GM21423 (cell line): Measurements from ENCODE around the gene RBM39.
"Not testable (repeated sequence)": the region's sequence is repeated elsewhere in the genome, so short reads cannot be mapped to it uniquely, and the experiment has no call there.

Source experiments
- ATAC-seq: cut with Tn5 transposase; IDR thresholded peaks from one replicate; pipeline ENCODE4 v1.9.1; 2021; ENCODE audit warnings: mild to moderate bottlenecking, moderate library complexity; ENCODE audit not compliant: unreplicated experiment

RBM39 gene

DNA sequence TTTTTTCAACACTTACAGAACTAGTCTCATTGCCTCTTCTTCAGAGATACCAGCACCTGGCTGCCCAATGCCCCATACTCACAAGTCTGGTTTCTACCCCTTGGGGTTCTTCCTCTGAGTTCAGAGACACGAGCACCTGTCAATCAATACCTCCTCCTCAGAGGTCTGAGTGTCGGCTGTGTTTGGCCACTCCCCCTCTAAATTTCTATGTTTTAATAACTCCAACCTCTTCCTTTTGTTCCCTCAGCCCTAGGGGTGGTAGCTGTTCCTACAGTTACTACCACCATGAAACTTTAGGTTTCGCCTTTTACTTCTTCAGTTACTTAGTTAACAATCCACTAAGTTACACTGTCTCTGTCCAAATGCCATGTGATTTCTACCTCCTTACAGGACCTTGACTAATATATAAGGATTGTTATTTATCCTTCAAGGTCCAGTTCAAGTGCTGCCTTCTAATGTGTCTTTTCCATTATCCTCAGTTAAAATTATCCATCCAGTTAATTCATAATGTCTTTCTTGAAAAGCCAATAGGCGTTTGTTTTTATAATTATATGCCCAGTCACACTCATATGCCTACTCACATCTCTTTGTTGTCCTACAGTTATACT lies 15.1 kb upstream of the RBM39 start:
- no peak for ATAC-seq

DNA sequence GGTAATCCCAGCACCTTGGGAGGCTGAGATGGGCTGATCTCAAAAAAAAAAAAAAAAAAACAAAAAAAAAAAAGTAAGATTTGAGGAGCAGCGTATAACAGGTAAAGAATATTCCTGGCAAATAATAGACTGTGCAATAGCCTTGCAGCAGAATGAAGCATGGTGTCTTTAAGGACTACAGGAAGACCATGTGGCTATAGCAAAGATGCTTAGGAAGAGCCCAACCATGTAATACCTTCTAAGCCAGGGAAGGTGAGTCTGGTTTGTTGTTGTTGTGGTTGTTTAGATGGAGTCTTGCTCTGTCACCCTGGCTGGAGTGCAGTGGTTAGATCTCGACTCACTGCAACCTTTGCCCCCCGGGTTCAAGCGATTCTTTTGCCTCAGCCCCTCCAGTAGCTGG lies 14.3 kb upstream of the RBM39 start:
- no peak for ATAC-seq

DNA sequence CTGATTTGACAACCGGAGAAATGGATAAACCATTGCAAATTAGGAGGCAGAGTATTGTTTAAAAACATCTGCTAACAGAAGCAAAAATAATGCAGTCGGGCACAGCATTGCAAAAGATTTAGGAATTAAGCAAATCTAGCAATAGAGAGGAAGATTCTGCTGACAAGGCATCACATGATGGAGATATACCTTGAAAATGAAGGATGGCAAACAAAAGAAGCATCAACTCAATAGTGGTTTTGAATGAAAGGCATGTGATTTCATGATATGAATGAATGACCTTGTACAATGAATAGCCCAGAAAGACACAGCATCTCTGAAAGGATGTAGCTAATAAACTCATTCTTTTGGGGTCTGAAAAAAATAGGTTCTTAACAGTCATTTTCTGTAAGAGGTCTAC lies 8.6 kb upstream of the RBM39 start:
- ATAC-seq: no peak

DNA sequence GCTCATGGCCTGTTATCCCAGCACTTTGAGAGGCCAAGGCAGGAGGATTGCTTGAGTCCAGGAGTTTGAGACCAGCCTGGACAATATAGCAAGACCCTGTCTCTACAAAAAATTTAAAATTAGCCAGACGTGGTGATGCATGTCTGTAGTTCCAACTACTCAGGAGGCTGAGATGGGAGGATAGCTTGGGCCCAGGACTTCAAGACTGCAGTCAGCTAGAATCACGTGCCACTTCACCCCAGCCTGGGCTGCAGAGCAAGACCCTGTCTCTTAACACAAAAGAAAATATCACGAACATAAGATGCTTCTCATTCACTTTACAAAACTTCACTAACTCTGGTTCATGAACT lies 2.4 kb upstream of the RBM39 start:
- ATAC-seq: not testable (repeated sequence)

DNA sequence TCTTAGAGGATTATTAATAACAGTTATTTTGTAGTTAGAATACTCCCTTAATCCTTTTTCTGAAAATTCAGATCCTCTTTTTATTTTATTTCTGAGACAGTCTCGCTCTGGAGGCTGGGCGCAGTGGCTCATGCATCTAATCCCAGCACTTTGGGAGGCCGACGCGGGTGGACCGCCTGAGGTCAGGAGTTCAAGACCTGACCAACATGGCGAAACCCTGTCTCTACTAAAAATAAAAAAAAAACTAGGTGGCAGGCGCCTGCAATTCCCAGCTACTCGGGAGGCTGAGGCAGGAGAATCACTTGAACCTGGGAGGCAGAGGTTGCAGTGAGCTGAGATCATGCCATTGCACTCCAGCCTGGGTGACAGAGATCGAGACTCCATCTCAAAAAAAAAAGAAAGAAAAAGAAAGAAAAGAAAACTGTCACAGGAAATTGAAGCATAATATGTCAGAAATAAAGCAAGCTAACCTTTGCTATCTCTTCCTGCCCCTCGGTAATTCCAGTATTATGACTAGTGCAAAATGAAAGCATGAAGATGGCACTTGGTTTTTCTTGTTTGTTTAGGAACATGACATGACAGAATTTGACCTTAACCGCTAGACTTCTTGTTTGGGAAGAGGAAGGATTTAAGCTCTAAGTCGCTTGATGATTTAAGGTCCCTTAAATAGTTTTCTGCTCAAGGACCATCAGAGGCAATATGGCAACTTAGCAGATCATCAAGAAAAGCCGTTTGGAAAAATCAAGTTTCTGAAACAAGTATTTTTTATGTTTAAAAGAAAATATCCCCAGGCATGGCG lies 1.8 kb upstream of the RBM39 start:
- no peak for ATAC-seq

DNA sequence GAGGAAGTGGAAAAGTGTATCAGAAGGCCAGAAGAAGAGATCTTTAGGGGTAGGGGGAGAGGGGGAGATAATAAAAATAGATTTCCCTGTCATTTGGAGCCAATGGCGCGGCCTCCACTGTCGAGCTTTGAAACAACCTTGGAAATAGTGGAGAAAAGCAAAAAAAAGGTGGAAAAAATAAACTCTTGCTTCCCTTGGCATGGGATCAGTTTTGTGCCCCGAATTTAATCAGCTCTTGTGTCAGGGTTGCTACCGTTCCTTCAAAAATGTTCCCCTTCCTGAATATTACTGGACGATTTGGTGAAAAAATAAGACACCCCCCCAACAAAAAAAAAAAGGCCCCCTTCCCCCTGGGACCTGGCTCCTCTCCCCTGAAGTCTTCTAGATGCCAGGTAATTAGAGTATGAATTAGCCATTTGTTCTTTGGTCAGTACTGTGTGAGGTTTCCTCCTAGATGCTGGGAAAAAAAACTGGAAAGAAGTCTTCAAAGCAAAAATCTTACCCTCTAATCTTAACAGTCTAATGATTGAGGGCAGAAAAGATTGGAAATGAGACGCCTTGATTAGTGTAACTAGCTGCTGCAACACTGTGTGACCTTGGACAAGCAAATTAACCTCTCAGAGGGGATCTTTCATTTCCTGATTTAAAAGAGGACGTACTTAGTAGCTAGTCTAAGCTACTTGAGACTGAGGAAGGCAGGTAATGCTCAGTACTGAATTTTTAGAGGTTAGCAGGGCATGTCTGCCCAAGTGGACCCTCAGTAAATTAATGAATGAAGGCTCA lies 872 bp upstream of the RBM39 start:
- no peak for ATAC-seq

DNA sequence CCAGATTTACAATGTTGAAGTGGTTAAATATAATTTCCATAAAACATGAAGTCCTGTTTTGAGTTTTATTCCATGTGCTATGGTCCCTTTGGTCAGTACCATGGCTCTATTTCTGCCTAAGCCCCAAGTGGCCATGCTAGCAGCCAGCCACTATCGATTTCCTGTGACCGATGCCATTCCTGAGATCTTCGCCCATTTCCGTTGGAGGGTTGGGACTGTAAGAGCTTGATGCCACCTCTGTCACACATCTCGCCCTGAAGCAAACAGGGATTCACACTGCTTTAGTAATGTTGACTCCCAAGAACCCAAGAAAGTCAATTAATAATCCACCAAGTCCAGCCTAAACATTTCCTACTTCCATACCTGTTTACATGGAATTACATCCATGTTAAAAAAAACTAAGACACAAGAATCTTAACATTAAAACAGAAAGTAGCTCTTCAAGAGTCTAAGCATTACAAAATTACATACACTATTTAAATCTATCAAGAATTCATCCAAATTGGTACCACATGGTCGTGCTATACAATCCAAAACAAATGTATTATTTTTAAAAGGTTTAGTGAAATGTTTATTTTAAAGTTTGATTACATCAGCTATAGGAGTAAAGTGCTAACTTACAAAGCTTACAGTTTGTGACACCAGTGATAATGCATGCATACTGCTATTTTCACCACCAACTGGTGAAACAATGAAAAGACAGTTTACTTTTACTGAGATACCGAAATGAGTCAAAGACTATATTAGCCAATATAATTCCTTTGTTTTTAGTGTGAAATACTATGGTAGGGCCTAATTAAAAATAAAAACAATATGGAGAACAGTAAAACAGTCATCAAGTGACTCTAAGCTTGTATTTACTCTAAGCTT lies 2.5 kb downstream of the RBM39 start:
- ATAC-seq: no peak

DNA sequence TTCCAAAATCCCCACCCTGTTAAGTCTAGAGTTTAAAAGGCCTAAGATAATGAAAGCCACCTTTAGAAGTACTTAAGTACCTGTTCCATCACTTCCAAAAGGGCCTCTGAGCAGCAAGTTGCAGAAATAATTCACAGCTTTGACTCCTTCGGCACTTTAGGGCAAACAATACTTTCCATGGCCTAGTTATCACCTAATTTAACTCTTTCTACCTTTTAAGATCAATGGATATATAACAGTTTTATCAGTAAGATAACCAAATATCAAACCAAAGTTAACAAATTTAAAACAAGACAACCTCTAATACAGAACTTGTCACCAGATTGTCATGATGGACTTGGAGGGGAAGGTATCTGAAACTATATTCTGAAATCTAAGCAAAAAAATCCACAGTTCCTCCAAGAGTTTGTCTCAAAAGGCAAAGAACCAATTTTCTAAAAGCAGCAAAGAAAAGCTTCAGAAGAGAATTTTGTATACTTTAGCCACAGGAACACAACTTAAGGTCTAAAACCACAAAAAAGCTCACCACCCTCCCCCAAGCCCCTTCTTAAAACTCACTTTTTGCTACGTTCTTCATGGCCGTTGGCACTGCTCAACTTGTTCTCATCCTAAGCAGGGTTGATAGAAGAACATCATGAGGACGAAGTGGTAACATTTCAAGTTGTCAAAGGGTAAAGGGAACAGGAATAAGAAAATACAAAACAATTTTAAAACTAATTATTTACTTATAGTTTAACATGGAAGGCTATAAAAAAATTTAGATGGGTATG lies 3.5 kb downstream of the RBM39 start:
- ATAC-seq: no peak

DNA sequence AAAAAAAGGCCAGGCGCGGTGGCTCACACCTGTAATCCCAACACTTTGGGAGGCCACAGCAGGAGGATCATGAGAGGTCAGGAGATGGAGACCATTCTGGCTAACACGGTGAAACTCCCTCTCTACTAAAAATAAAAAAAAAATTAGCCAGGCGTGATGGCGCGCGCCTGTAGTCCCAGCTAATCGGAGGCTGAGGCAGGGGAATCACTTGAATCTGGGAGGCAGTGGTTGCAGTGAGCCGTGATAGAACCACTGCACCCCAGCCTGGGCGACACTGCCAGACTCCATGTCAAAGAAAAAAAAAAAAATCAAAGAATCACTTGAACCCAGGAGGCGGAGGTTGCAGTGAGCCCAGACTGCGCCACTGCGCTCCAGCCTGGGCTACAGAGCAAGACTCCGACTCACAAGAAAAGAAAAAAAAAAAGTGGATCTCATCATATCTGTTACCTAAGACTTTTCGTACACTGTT lies 4.2 kb downstream of the RBM39 start:
- ATAC-seq: no peak

DNA sequence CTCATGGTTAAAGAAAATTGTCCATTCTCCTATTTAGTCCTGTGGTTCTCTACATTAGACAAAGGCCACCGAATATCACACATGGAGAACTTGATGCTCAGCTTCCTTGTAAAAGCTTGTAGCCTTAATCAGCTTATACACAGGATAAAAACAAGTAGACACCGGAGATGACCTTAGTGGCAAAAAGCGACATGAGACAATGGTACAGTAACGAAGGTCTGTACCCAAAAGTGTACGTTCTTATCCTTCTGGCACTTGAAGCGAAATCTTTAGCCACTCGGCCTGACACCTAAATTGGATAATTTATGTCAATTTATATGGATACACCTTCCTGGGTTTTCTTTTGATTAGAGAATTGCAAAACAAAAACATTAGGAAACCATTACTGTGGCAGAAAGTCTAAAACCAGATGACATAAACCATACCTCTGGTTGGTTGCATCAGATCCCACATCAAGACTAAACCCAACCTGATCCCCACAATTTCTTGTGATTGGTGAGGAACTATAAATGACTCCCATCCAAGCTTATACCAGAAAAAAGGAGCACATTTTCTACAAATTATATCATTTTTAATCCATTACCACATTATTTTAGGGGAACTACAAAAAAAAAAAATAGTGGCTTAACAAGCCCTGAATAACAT lies 6.1 kb downstream of the RBM39 start:
- no peak for ATAC-seq

DNA sequence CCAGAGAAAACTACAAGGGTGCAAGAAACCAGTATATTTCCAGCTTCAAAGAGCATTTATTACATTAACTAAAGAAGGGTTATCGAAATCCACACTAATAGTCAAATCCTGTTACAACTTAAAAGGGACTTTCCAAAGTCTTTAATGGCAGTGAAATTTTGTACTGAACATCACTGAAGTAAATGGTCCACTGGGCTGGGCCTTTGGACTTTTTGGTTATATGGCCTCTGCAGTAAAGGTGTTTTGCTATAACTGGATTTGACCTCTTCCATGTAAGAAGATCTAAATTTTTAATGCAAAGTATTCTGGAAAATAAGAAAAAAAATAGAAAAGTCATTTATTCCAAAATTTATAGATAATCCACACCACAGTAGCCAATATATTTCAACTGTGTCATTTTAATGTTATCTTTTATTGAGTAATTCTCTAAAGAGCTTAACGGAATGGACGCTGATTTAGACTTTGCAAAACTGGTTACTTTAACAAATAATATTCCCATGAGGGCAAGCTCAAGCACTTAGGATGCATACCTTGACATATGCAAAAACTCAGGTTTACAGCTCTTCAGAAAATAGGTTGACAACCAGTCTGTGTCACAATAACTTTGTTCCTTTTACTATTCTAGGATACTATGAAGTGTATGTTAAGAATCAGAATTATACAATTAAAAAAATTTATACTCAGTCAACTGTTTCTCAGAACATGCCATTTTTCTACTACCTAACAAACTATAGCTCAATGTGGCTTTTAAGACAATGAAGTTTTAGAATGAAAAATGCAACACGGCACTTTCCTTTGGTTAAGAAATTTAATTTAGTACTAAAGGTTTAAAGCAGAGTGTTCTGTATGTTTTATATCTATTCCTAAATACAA lies 7.0 kb downstream of the RBM39 start:
- ATAC-seq: no peak

DNA sequence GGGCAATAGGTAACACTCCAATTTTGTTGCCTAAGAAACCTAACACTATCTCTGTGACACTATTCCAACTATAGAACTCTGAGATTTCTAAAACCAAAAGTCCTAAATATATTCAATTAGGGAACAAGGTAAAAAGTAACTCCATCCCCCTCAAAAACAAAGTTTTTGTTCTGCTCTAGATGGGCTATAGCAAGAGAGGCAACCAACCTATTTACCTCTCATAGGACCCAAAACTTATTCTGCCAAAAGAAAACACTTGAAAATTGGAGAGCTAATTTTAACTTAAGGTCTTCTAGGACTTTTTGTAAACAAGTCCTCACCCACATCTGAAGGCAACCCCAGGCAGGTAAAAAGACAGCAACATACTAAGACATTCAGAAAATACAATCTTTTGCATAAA lies 7.7 kb downstream of the RBM39 start:
- no peak for ATAC-seq

DNA sequence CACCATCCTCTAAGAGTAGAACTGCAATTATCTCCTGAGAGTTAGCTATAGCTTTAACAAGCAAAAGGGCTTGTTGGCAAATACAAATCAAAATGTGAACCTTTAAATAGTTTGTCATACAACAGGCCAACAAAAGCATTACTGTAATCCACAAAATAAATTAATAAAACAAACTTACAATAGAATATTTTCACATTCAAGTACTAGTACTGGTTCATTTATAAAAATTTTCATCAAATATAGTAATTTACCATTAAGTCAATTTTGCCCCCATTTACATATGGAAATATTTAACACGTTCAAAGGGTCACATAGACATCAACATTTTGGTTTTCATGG lies 9.4 kb downstream of the RBM39 start:
- ATAC-seq: no peak

DNA sequence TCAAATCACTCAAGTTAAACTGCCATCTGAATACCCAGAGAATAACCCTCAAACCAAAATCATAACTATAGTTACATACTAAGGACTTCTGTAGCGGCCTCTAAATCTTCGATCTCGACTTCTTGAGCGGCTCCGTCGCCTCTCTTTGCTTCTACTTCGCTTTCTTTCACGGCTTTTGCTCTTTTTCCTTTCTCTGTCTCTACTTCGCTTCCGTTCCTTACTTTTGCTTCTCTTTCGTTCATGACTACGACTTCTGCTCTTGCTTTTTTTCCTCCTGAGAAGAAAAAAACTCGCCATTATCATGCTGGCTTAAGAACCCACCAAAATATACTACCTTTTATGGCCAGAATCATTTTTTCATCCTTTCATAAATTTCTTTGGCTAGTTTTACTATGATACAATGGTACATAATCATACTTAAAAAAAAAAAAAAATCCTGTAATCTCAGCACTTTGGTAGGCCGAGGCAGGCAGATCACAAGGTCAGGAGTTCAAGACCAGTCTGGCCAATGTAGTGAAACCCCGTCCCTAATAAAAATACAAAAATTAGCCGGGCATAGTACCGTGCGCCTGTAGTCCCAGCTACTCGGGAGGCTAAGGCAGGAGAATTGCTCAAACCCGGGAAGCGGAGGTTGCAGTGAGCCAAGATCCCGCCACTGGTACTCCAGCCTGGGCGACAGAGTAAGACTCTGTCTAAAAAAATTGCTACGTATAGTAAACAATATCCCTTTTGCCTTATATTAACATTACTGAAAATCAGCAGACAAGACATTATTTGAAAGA lies 10.0 kb downstream of the RBM39 start:
- no peak for ATAC-seq

DNA sequence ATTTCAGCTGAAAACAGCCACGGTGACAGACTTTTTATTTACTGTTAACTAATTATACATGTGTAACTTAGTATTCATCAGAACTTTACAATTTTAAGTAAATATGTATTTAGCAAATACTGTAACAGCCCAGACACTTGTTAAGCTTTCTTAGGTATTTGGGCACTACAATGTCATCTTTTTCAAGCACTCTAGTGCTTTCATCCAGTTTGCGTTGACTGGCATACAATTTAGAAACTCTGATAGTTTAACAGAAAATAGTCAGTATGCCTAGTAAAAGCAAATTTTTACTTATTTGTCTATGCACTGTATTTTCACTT lies 10.6 kb downstream of the RBM39 start:
- ATAC-seq: no peak

DNA sequence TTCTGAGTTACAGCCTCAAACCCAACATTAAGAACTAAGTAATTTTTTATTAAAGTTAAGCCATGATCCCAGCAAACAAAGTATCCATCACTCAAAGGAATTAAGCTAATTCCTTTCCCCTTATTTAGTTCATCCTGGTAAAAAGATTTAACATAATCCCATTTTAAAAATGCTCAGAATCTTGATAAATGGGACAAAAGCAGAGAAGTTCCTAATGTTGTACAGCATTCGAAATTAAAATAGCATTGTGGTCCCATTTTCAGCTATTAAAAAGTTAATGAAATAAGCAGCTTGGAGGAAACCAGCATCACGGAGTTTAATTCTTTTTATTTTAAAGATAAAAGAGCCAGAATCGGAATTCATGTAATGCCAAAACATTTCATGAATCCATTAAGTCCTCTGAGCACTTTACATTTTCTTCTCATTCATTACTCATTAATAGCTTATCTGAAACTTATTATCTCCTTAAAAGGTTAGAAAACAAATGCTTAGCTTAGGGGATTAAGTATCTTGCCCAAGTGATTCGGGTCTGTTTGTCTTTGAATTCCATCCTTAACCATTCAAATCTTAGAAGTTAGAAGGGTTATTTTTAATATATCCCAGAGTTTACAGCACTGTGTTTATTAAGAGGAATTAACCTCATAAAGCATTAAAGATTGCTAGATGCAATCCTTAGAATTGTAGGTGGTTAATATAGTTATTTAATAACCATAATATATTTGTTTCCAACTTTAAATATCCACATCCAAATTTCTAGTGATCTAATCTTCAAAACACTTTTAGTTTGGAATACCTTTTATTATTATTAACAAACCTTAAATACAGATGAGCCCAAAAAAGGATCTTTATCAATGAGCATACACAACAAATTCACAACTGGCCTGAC lies 11.2 kb downstream of the RBM39 start:
- ATAC-seq: no peak

DNA sequence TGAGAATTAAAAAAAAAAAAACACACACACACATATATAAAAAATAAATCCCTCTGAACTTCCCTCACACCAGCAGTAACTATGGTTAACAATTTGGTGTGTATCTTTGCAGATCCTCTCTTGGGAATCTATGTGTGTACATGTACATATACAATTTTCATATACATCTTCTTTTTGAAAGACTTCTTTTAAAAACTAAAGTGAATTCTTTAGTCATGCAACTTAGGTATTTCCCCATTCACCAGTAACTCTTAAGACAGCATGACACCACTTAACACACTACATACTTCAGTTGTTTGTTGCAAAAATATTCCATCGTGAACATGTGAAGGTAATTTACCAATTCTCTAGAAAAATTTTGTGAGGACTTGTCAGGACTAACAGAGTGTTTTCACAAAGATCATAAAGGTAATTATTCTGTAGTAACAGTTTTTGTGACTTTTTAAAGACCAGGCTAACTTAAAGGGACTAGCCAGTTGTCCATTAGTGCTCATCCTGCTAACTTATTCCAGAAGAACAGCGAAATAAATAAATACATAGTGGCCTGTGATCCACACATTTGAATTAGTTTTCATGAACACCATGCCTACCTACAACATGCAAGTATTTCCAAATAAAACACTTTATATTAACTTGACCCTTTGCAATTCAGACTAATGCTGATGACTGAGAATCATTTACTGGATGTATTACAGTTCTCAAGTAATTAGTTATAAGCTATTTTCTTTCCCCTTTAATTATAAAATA lies 12.1 kb downstream of the RBM39 start:
- ATAC-seq: no peak
